Gastrocnemius medialis (tissue), 4 donors: Measurements from ENCODE around the gene ADPRHL1. TPM values are rescaled to one million over a fixed set of nuclear protein-coding genes. Genes with fewer than 3 reads are reported as not detected.
A peak's percentile ranks its signal among the peaks of the same experiment; 100 is the strongest.

Experiments
- ATAC-seq, 2 donors: fragments of 150-250 bp; one replicate each; pipeline ENCODE4 v1.9.1; 2016
- DNase-seq, 2 donors: peaks; one replicate each; pipeline ENCODE4 v3.0.0-alpha.2; 2019
- H3K27ac ChIP-seq, 4 donors: fragments of 200-600 bp; sonication (generic); 1 replicate in 1 of 4; 2 replicates in 3 of 4; pipeline ENCODE4 v1.5.1; 2016 to 2018; ENCODE audit warnings: mild to moderate bottlenecking in 2 of 4, moderate library complexity in 1 of 4
- H3K27me3 ChIP-seq, 3 donors: fragments of 200-600 bp; sonication (generic) in 2 of 3; 1 replicate in 1 of 3; 2 replicates in 2 of 3; pipeline versions ENCODE4 v1.5.1 to v1.6.0; 2016 to 2019; ENCODE audit warnings: mild to moderate bottlenecking in 1 of 3, moderate library complexity in 1 of 3
- H3K36me3 ChIP-seq, 2 donors: fragments of 200-600 bp; sonication (generic) in 1 of 2; one replicate each; pipeline ENCODE4 v1.5.1; 2017 to 2018
- H3K4me1 ChIP-seq, 2 donors: fragments of 200-600 bp; sonication (generic) in 1 of 2; one replicate each; pipeline ENCODE4 v1.5.1; 2016 to 2017; ENCODE audit warnings: mild to moderate bottlenecking in 2 of 2
- H3K4me3 ChIP-seq, 4 donors: fragments of 200-600 bp; sonication (generic) in 3 of 4; 1 replicate in 1 of 4; 2 replicates in 3 of 4; pipeline ENCODE4 v1.5.1; 2016 to 2019; ENCODE audit warnings: mild to moderate bottlenecking in 2 of 4
- H3K9me3 ChIP-seq, 3 donors: fragments of 200-600 bp; sonication (generic) in 2 of 3; 1 replicate in 1 of 3; 2 replicates in 2 of 3; pipeline ENCODE4 v1.5.1; 2016 to 2019
- CTCF ChIP-seq, 5 experiments: fragments of 450-650 bp in 3 of 5; fragments of 200-600 bp in 2 of 5; sonication (generic) in 2 of 5; IDR thresholded peaks in 4 of 5; conservative IDR thresholded peaks in 1 of 5; 1 replicate in 4 of 5; 2 replicates in 1 of 5; pipeline ENCODE4 v1.5.1; 2016 to 2019; ENCODE audit warnings: antibody characterized with exemption in 5 of 5, mild to moderate bottlenecking in 3 of 5, moderate library complexity in 3 of 5
- POLR2A ChIP-seq, 2 donors: fragments of 450-650 bp; IDR thresholded peaks; one replicate each; pipeline ENCODE4 v1.6.1; 2017; ENCODE audit warnings: antibody characterized with exemption in 2 of 2, mild to moderate bottlenecking in 2 of 2, moderate library complexity in 2 of 2
- in situ Hi-C, 4 donors: fragments of 200-750 bp; cut with MboI; loops; one replicate each; pipeline versions ENCODE4 v1.15.0 to v1.8.0; 2017; ENCODE audit warnings: low sequenced_read_pairs in 4 of 4
- intact Hi-C: fragments of 100-400 bp; cut with DNase I; formaldehyde crosslinking; loops from one replicate; pipeline ENCODE4 v1.15.1; 2023; ENCODE audit warnings: low total_unique reads
- total RNA-seq, 4 donors: library from RNA; depleted of rRNA; stranded (reverse); fragments of >200 nt; gene quantifications; one replicate each; pipeline versions ENCODE4 v1.1.0 to v1.2.3, GENCODE V29; 2016

Gene ADPRHL1
- total RNA-seq, 4 donors from 2014 or later: 224 to 354 (median 295) TPM

- Histone ChIP-seq H3K27me3 (no peaks in the 10 kb centered on the region), H3K36me3 (peaks cover 0 to 12% of the 10 kb centered on the region in 2 donors), H3K27ac (no peak overlapping the region), H3K4me1 (peaks cover 0 to 2% of the 10 kb centered on the region in 2 donors), H3K9me3 (no peaks in the 10 kb centered on the region), H3K4me3 (no peak overlapping the region)
- intact Hi-C loops: no loop called here
- DNase-seq (no peak), ATAC-seq (no peak)
- in situ Hi-C loops: no loop called here
- TF ChIP-seq POLR2A (IDR thresholded peaks at IDR 0.05) (no peak), CTCF (IDR thresholded peaks at IDR 0.05 in 4 of 5, conservative IDR thresholded peaks at IDR 0.05 in 1 of 5) (no peak)
Measured at GRCh38 chr13:113466383-113466782, 13.1 kb upstream of the ADPRHL1 start.

DNA sequence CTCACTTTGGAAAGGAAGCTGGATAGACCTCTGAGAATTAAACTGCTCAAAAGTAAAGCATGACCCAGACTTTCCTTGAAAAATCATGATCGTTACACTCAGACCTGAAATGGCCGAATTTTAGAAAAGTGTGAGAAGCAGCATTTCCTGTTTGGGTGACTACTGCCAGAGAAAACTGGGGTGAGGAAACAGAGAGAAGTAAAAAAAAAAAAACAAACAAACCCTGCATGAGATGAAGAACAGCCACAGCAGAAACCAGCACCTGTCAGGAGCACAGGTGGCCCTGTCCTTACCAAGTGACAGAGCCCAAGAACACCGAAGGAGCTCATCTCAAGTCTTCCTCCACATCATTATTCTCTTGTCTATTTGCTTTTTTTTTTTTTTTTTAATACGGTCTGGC lies 12.0 kb upstream of the ADPRHL1 start:
- intact Hi-C loops: no loop called here
- no peak for TF ChIP-seq POLR2A (IDR thresholded peaks at IDR 0.05)
- TF ChIP-seq CTCF (IDR thresholded peaks at IDR 0.05 in 4 of 5, conservative IDR thresholded peaks at IDR 0.05 in 1 of 5): no peak
- no peak for ATAC-seq
- no peaks in the 10 kb centered on the region for H3K27me3 ChIP-seq
- DNase-seq: no peak
- H3K4me3 ChIP-seq: no peak overlapping the region
- H3K36me3 ChIP-seq: peaks cover 0 to 18% of the 10 kb centered on the region in 2 donors
- no peak overlapping the region for H3K27ac ChIP-seq
- peaks cover 0 to 5% of the 10 kb centered on the region in 2 donors for H3K4me1 ChIP-seq
- no peaks in the 10 kb centered on the region for H3K9me3 ChIP-seq
- in situ Hi-C loops: no loop called here

DNA sequence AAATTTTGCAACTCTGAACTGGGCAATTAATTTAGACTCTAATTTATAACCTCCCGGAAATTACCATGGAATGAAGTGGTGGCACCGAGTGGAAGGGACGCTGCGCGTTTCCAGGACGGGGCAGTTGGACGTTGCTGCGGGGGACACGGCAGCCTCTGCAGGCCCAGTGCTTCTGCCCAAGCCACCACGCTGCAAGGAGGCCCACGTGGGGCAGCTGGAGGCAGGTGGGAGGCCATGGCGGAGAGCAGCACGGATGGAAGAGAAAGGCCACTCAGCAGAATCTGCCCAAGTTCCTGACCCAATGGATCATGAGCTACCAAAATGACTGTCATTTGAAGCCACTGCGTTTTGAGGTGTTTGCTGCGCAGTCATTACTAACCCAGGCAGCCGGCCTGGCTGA lies 11.2 kb upstream of the ADPRHL1 start:
- no peak overlapping the region for H3K27ac ChIP-seq
- peaks cover 0 to 5% of the 10 kb centered on the region in 2 donors for H3K4me1 ChIP-seq
- H3K36me3 ChIP-seq: peaks cover 0 to 25% of the 10 kb centered on the region in 2 donors
- DNase-seq (no peak), ATAC-seq (no peak)
- intact Hi-C loops: no loop called here
- H3K27me3 ChIP-seq: no peaks in the 10 kb centered on the region
- H3K4me3 ChIP-seq: no peak overlapping the region
- no peaks in the 10 kb centered on the region for H3K9me3 ChIP-seq
- no peak for TF ChIP-seq POLR2A (IDR thresholded peaks at IDR 0.05)
- no peak for TF ChIP-seq CTCF (IDR thresholded peaks at IDR 0.05 in 4 of 5, conservative IDR thresholded peaks at IDR 0.05 in 1 of 5)
- in situ Hi-C loops: no loop called here

DNA sequence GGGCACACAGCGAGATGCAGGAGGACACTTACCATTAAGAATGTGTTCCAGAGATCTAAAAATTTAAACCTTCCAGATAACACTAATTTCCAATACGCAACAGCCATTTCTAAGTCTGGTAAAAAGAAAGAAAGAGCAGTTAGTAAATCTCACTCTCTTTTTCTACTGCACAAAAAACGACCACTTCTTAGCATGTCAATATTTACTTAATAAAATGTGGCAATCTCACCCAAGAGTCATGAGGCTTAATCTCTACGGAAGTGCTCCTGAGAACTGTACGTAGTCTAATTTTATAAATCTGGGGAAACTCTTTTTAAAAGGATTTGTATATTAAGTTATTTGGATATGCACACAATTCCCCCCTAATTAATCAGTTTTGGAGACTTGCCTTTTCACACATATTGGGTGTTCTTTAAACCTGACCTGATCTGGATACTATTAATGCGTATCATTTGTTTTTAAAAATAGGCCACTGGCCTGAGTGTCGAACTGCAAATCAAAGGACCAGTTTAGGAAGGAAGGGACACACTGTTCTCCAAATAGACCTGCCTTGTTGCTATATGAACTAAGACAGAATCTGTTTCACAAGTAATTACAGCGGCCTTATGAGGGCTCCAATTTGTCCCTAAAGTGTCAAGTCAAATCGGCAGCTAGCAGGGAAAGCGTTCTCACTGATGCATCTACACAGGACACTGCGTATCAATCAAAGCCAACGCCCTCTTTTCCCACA lies 7.9 kb upstream of the ADPRHL1 start:
- no peaks in the 10 kb centered on the region for H3K27me3 ChIP-seq
- H3K4me1 ChIP-seq: peaks cover 0 to 5% of the 10 kb centered on the region in 2 donors
- H3K9me3 ChIP-seq: no peaks in the 10 kb centered on the region
- TF ChIP-seq CTCF (IDR thresholded peaks at IDR 0.05 in 4 of 5, conservative IDR thresholded peaks at IDR 0.05 in 1 of 5): no peak
- TF ChIP-seq POLR2A (IDR thresholded peaks at IDR 0.05): no peak
- peaks cover 0 to 47% of the 10 kb centered on the region in 2 donors for H3K36me3 ChIP-seq
- peak overlapping the region in 1 of 4 donors; percentile 60 for H3K27ac ChIP-seq
- in situ Hi-C loops: no loop called here
- intact Hi-C loops: no loop called here
- DNase-seq (no peak), ATAC-seq (peak in 1 of 2 donors; percentile 56)
- no peak overlapping the region for H3K4me3 ChIP-seq
